ENCODE measurements around the gene MAB21L1. TPM values are rescaled to one million over a fixed set of nuclear protein-coding genes. Genes with fewer than 3 reads are reported as not detected.

The MAB21L1 gene
- total and polyA plus RNA-seq, 3 donors from 2014 or later = 0.09 TPM; not detected in 2

GRCh38 chr13:35489050-35489449 lies 12.6 kb upstream of the MAB21L1 start:
- WGBS, 2 donors = 86% methylated on average over 4 of the region's 4 CpGs

DNA sequence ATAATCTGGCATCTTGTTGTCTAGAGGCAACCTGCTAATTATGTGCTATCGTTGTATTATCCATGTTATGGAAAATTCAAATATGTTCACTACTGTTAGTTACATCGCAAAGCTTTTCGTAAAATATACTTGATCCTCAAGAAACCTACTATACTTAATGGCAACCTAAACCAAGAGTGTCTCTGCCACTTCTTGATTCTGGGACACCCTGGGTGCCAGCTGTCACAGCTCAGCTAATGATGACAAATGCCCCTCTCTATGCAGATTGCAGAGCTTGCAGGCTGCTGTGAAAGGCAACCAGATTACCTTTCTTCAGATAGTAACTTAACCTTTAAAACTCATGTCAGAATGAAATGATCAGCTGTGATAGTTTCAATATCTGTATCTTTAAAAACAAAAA lies 8.9 kb upstream of the MAB21L1 start:
- no peak for DNase-seq
- H3K36me3 ChIP-seq (ENCODE audit: low read depth, missing control alignments) = no peaks in the 10 kb centered on the region
- H3K27ac ChIP-seq = no peak overlapping the region
- H3K27me3 ChIP-seq = no peaks in the 10 kb centered on the region
- no peak overlapping the region for H3K4me3 ChIP-seq
- H3K4me1 ChIP-seq = no peaks in the 10 kb centered on the region
- intact Hi-C loops (cut with DNase I; ENCODE audit: low total_unique reads) = no loop called here
- TF ChIP-seq CTCF (IDR thresholded peaks at IDR 0.05) (no peak), POLR2A (IDR thresholded peaks at IDR 0.05) (no peak)
- H3K9me3 ChIP-seq = no peaks in the 10 kb centered on the region
- WGBS, 2 donors = 93 to 97% methylated on average over 3 of the region's 3 CpGs

More at GRCh38 chr13:35489050-35489449, 12.6 kb upstream of the MAB21L1 start:
- H3K36me3 ChIP-seq (ENCODE audit: low read depth, missing control alignments) = no peaks in the 10 kb centered on the region
- DNase-seq = no peak
- H3K27me3 ChIP-seq = no peaks in the 10 kb centered on the region
- intact Hi-C loops (cut with DNase I; ENCODE audit: low total_unique reads) = no loop called here
- no peak overlapping the region for H3K4me3 ChIP-seq
- H3K27ac ChIP-seq = no peak overlapping the region
- H3K9me3 ChIP-seq = no peaks in the 10 kb centered on the region
- TF ChIP-seq CTCF (IDR thresholded peaks at IDR 0.05) = no peak
- no peak for TF ChIP-seq POLR2A (IDR thresholded peaks at IDR 0.05)
- no peaks in the 10 kb centered on the region for H3K4me1 ChIP-seq

GRCh38 chr13:35484384-35484783 lies 7.9 kb upstream of the MAB21L1 start:
- no peaks in the 10 kb centered on the region for H3K36me3 ChIP-seq (ENCODE audit: low read depth, missing control alignments)
- WGBS, 2 donors = 89 to 91% methylated on average over 2 of the region's 2 CpGs
- intact Hi-C loops (cut with DNase I; ENCODE audit: low total_unique reads) = no loop called here
- no peak for DNase-seq
- no peaks in the 10 kb centered on the region for H3K4me1 ChIP-seq
- H3K4me3 ChIP-seq = no peak overlapping the region
- TF ChIP-seq CTCF (IDR thresholded peaks at IDR 0.05) (no peak), POLR2A (IDR thresholded peaks at IDR 0.05) (no peak)
- H3K27ac ChIP-seq = no peak overlapping the region
- no peaks in the 10 kb centered on the region for H3K9me3 ChIP-seq
- H3K27me3 ChIP-seq = no peaks in the 10 kb centered on the region

DNA sequence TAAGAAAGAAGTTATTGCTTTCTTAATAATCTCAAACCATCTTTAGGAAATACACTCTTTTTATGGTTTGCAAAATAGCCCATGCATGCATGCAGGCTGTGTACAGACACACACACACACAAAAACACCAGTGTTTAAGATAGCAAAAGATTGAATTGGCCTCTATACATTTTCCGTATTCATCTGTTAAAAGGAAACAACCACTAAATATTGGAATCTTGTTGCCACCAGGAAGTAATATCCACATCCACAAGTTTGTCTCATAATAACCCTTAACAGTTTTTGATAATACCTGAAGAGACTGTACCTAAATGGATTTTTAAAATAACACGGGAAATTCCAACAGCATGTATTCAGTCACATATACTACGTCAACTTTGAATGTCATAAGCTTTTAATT lies 7.3 kb upstream of the MAB21L1 start:
- Histone ChIP-seq H3K9me3 (no peaks in the 10 kb centered on the region), H3K27me3 (no peaks in the 10 kb centered on the region), H3K36me3 (ENCODE audit: low read depth, missing control alignments) (no peaks in the 10 kb centered on the region), H3K27ac (no peak overlapping the region), H3K4me1 (no peaks in the 10 kb centered on the region), H3K4me3 (no peak overlapping the region)
- WGBS, 2 donors = 93 to 96% methylated on average over 3 of the region's 3 CpGs
- TF ChIP-seq CTCF (IDR thresholded peaks at IDR 0.05) (no peak), POLR2A (IDR thresholded peaks at IDR 0.05) (no peak)
- no peak for DNase-seq
- intact Hi-C loops (cut with DNase I; ENCODE audit: low total_unique reads) = no loop called here

- WGBS, 2 donors = 64 to 89% methylated on average over 1 of the region's 1 CpG
- no peaks in the 10 kb centered on the region for H3K4me1 ChIP-seq
- no peak for TF ChIP-seq POLR2A (IDR thresholded peaks at IDR 0.05)
- TF ChIP-seq CTCF (IDR thresholded peaks at IDR 0.05) = no peak
- no peak for DNase-seq
- no peaks in the 10 kb centered on the region for H3K9me3 ChIP-seq
- H3K4me3 ChIP-seq = no peak overlapping the region
- no peak overlapping the region for H3K27ac ChIP-seq
- intact Hi-C loops (cut with DNase I; ENCODE audit: low total_unique reads) = no loop called here
- no peaks in the 10 kb centered on the region for H3K27me3 ChIP-seq
- H3K36me3 ChIP-seq (ENCODE audit: low read depth, missing control alignments) = no peaks in the 10 kb centered on the region
Observed at GRCh38 chr13:35482527-35482926, 6.0 kb upstream of the MAB21L1 start.
